Activated B cell treated with CpG ODN at 0.5 μM for 24 hours (primary cell): ENCODE data around the gene TMEM218. TPM values are rescaled to one million over a fixed set of nuclear protein-coding genes. Genes with fewer than 3 reads are reported as not detected.
A peak's percentile ranks its signal among the peaks of the same experiment; 100 is the strongest.

Experiments used
- ATAC-seq: fragments of 200-7000 bp; cut with Tn5 transposase; one replicate; pipeline ENCODE4 v1.10.0; 2021; ENCODE audit warnings: low read depth, mild to moderate bottlenecking, moderate library complexity
- CTCF ChIA-PET: fragments of 350-600 bp; sonication (Branson Sonifier 250); formaldehyde crosslinking; loops from one replicate; lab custom pipeline; 2021; ENCODE audit warnings: antibody characterized with exemption; lab: Charles Lee
- POLR2A ChIA-PET: fragments of 350-600 bp; sonication (Branson Sonifier 250); formaldehyde crosslinking; loops from one replicate; lab custom pipeline; 2021; ENCODE audit warnings: antibody characterized with exemption; lab: Charles Lee
- DNase-seq: peaks from one replicate; pipeline ENCODE4 v3.0.0; 2022
- H3K27ac Mint-ChIP-seq: one replicate; pipeline ENCODE4 v1.8.0; 2020; ENCODE audit warnings: mixed read lengths
- H3K27me3 Mint-ChIP-seq: one replicate; pipeline ENCODE4 v1.8.0; 2021; ENCODE audit warnings: mixed read lengths
- H3K36me3 Mint-ChIP-seq: one replicate; pipeline ENCODE4 v1.8.0; 2021; ENCODE audit warnings: low read depth, mixed read lengths
- H3K4me1 Mint-ChIP-seq: one replicate; pipeline ENCODE4 v1.8.0; 2021; ENCODE audit warnings: mixed read lengths
- H3K4me3 Mint-ChIP-seq: one replicate; pipeline ENCODE4 v1.8.0; 2020; ENCODE audit warnings: mild to moderate bottlenecking, mixed read lengths
- H3K9me3 Mint-ChIP-seq: one replicate; pipeline ENCODE4 v1.8.0; 2020; ENCODE audit warnings: mixed read lengths
- CTCF ChIP-seq: fragments of 200-600 bp; IDR thresholded peaks from one replicate; pipeline ENCODE4 v1.8.0; 2022; ENCODE audit warnings: antibody characterized with exemption, mild to moderate bottlenecking
- intact Hi-C: fragments of 100-400 bp; cut with micrococcal nuclease; formaldehyde crosslinking; loops from one replicate; pipeline ENCODE4 v1.15.1; 2024
- total RNA-seq: library from RNA; stranded (reverse); gene quantifications from 2 replicates; pipeline ENCODE4 v1.2.3, GENCODE V29; 2022

Gene TMEM218
- 18.8 and 20.1 TPM in 2 replicates for total RNA-seq

GRCh38 chr11:125111343-125112207 lies at the start of gene TMEM218:
Gene TMEM218 (minus strand): TSS chr11:125111626. CDS start chr11:125102241, 9,385 bp downstream.
- Mint-ChIP-seq H3K4me1 (peaks cover 23% of the 10 kb centered on the region), H3K9me3 (peaks cover 2% of the 10 kb centered on the region), H3K27me3 (peaks cover 4% of the 10 kb centered on the region), H3K4me3 (peak within 1 kb of the TSS; percentile 98), H3K36me3 (peaks cover 10% of the 10 kb centered on the region), H3K27ac (peak within 1 kb of the TSS; percentile 97)
- intact Hi-C loops, result loop anchor here (1.0 to 10.0 kb wide), 11 partner anchors 13 to 1153 kb away; partner anchors contain the start of genes CCDC15, EI24, FOXRED1 and HYLS1
- peak; percentile 82 for DNase-seq
- CTCF ChIA-PET, result interaction anchor here (0.7 to 5.2 kb wide), 6 partner anchors 9 to 37 kb away, joined by 3 to 27 read pairs (median 6); no protein-coding TSS in a partner anchor
- no peak for TF ChIP-seq CTCF
- peak; percentile 96 for ATAC-seq
- POLR2A ChIA-PET, result interaction anchor here (0.6 to 3.6 kb wide), 15 partner anchors 13 to 791 kb away, joined by 3 to 53 read pairs (median 5); partner anchors contain the start of genes CCDC15, CHEK1, EI24 and HYLS1

- no peak for TF ChIP-seq CTCF
- ChIA-PET CTCF (no interaction called here), POLR2A (no interaction called here)
- no peaks in the 10 kb centered on the region for H3K9me3 Mint-ChIP-seq
- H3K4me1 Mint-ChIP-seq, result no peaks in the 10 kb centered on the region
- peaks cover 67% of the 10 kb centered on the region for H3K27me3 Mint-ChIP-seq
- ATAC-seq (no peak), DNase-seq (no peak)
- no peaks in the 10 kb centered on the region for H3K36me3 Mint-ChIP-seq
- H3K4me3 Mint-ChIP-seq, result no peak overlapping the region
- intact Hi-C loops, result no loop called here
- no peak overlapping the region for H3K27ac Mint-ChIP-seq
Observed at GRCh38 chr11:125157953-125158680, 46.7 kb upstream of the TMEM218 start.

- Mint-ChIP-seq H3K36me3 (no peaks in the 10 kb centered on the region), H3K4me3 (no peak overlapping the region), H3K27ac (no peak overlapping the region), H3K27me3 (peaks cover 61% of the 10 kb centered on the region), H3K9me3 (no peaks in the 10 kb centered on the region), H3K4me1 (no peaks in the 10 kb centered on the region)
- ATAC-seq (no peak), DNase-seq (no peak)
- intact Hi-C loops, result no loop called here
- TF ChIP-seq CTCF, result no peak
- CTCF ChIA-PET, result no interaction called here
- POLR2A ChIA-PET, result no interaction called here
Observed at GRCh38 chr11:125157118-125157733, 45.8 kb upstream of the TMEM218 start.

GRCh38 chr11:125156346-125157117 lies 45.1 kb upstream of the TMEM218 start:
- DNase-seq (no peak), ATAC-seq (no peak)
- ChIA-PET POLR2A (no interaction called here), CTCF (no interaction called here)
- Mint-ChIP-seq H3K36me3 (no peaks in the 10 kb centered on the region), H3K27me3 (peaks cover 57% of the 10 kb centered on the region), H3K9me3 (no peaks in the 10 kb centered on the region), H3K4me1 (no peaks in the 10 kb centered on the region), H3K4me3 (no peak overlapping the region), H3K27ac (no peak overlapping the region)
- TF ChIP-seq CTCF, result no peak
- intact Hi-C loops, result no loop called here
